ENCODE data around the gene CRIP3.

The CRIP3 gene

DNA sequence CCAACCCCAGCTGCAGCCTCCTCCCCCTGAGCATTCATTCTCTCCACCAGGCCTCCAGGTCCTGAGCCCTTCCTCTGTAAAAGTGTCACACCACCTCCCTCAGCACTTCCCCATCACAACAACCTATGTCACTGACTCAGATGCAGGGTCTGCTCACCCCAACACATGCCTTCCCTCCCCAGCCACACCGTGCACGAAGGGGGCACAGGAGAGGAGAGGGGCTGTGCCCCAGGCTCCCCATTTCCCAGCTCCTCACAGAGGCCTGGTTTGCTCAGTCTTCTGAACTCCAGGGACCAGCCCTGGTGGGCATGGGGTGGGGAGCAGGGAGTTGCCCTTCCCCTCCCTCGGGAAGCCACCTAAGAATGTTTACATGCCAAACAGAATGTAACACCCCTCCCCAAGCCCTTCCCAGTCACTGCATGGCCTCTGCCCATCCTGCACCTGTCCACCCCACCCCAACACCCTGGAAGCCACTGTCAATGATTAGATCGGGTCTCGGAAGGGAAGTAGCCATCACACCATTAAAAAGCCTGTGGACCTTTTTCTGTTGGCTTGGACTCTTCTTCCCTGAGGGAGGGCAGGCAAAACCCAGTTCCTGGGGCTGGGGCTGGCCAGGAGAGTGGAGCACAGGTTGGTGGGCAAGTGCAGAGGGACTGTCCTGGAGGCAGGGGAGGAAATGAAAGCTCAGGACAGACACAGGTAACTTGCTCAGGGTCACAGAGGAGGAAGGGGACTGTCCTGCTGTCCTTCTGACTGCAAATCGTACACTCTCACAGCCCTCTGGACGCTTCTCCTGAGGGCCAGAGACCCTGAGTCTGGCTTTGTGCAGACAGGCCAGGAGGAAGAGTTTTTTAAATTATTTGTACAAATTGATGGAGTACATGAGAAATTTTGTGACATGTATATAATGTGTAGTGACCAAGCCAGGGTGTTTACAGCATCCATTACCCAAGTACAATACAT is 20.6 kb downstream of the CRIP3 start:
- Mint-ChIP-seq H3K27ac (no peak overlapping the region), H3K36me3 (no peaks in the 10 kb centered on the region), H3K9me3 (ENCODE audit: low read depth) (no peaks in the 10 kb centered on the region), H3K27me3 (peaks cover 5% of the 10 kb centered on the region), H3K4me3 (no peak overlapping the region), H3K4me1 (ENCODE audit: low read depth) (no peaks in the 10 kb centered on the region)

DNA sequence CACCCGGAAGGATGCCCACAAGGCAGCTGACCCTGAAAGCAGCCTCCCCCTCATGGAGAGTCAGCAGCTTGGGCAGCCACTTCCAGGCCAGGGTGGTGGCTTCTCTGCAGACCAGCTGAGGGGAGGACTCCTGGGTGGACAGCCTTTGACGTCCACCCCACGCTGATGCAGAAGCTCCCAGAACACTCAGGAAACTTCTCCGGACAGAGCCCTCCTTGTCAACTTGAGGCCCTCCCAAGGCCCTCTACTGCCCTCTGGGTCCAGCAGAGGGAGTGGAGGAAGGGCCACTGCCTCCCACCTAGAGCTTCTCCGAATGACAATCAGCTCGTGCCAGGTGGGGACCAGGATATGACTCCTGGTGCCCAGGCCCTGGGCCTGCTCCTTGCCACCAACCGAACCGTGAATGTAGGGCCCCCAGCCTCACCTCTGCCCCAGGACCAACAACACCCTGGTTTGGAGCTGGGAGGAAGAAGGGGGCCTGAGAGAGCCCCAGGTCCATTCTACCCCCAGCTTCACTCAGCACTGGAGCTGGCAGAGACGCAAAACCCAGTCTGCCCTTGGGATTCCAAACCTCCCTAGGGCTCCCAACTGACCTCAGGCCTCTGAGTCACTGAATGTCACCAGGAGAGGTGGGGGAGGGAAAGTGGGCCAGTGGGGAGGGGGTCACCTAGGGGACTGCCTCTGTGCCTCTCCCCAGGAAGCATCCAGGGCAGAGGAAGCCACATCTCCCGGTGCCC is 21.5 kb downstream of the CRIP3 start:
- Mint-ChIP-seq H3K27me3 (peaks cover 5% of the 10 kb centered on the region), H3K4me3 (no peak overlapping the region), H3K4me1 (ENCODE audit: low read depth) (no peaks in the 10 kb centered on the region), H3K27ac (no peak overlapping the region), H3K9me3 (ENCODE audit: low read depth) (no peaks in the 10 kb centered on the region), H3K36me3 (no peaks in the 10 kb centered on the region)

DNA sequence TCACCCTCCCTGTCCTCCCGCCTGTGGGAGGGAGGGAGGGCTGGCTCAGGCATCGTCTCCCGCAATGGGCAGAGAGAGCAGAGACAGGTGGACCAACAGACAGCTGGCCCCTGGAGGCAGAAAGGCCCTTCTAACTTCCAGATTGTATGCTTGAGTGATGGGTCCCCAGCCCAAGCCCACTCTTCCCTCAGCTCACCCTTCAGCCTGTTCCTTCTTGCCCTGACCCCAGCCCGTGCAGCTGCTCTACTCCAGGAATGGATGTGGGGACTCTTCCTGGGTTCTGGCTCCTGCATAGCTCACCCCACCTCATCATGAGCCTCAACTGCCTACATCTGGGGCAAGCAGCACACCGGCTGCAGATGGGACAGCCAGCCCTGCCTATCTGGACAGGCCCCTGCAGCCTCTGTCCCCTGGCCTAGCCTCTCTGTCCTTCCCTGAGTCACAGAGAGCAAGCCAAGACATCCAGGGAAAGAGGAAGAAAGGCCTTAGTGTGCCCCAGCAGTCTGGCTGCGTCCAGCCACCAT is 22.1 kb downstream of the CRIP3 start:
- Mint-ChIP-seq H3K4me1 (ENCODE audit: low read depth) (no peaks in the 10 kb centered on the region), H3K9me3 (ENCODE audit: low read depth) (no peaks in the 10 kb centered on the region), H3K27me3 (peaks cover 5% of the 10 kb centered on the region), H3K27ac (no peak overlapping the region), H3K4me3 (no peak overlapping the region), H3K36me3 (no peaks in the 10 kb centered on the region)

DNA sequence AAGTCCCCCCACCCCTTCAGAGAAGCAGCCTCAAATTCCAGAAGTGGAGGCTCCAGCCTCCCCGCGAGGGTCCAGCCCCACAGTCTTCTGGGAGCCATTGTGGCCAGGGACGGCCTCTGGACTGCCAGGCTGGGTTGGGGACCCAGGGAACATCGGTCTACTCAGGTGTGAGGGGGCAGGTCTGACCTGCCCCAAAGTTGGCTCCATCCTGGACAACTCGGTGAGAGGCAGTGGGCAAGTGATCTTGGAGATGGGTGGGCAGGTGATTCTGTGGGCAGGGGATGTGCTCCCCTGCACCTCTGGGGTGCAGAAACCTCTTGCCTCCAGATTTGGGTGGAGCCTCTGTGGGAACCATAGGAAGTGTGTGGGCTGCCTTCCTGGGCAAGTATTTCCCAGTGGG is 22.8 kb downstream of the CRIP3 start:
- peaks cover 7% of the 10 kb centered on the region for H3K27me3 Mint-ChIP-seq
- no peak overlapping the region for H3K4me3 Mint-ChIP-seq
- H3K36me3 Mint-ChIP-seq: no peaks in the 10 kb centered on the region
- H3K27ac Mint-ChIP-seq: no peak overlapping the region
- no peaks in the 10 kb centered on the region for H3K4me1 Mint-ChIP-seq (ENCODE audit: low read depth)
- no peaks in the 10 kb centered on the region for H3K9me3 Mint-ChIP-seq (ENCODE audit: low read depth)

DNA sequence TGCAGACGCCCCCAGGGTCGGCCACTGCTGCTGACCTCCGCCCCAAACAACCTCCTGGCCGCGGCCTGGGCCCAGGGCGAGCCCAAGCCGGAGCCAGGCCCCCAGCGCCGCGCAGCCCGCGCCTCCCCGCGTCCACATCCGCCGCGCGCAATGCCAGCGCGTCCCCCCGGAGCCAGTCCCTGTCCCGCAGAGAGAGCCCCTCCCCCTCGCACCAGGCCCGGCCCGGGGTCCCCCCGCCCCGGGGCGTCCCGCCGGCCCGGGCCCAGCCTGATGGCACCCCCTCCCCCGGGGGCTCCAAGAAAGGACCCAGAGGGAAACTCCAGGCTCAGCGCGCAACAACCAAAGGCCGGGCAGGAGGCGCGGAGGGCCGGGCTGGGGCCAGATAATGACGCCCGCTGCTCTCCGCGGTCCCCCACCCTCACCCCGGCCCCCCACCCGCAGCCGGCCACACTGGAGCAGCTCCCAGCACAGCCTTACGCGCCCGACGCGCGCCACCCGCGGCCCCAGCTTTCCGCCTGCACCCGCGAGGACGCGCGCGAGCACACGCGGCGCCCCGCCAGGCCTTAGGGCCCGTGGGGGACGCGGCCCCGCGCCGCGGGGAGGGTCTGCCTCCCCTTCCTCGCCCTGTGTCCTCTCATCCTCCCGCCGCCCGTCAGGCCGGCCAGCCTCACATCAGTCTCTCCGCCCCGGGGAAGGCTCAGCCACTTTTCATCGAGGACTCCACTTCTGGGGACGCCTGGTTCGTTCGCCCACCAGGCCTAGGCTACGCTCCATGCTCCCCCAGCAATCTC is 23.4 kb downstream of the CRIP3 start:
- Mint-ChIP-seq H3K27ac (no peak overlapping the region), H3K9me3 (ENCODE audit: low read depth) (no peaks in the 10 kb centered on the region), H3K4me3 (no peak overlapping the region), H3K27me3 (peaks cover 12% of the 10 kb centered on the region), H3K4me1 (ENCODE audit: low read depth) (no peaks in the 10 kb centered on the region), H3K36me3 (no peaks in the 10 kb centered on the region)

DNA sequence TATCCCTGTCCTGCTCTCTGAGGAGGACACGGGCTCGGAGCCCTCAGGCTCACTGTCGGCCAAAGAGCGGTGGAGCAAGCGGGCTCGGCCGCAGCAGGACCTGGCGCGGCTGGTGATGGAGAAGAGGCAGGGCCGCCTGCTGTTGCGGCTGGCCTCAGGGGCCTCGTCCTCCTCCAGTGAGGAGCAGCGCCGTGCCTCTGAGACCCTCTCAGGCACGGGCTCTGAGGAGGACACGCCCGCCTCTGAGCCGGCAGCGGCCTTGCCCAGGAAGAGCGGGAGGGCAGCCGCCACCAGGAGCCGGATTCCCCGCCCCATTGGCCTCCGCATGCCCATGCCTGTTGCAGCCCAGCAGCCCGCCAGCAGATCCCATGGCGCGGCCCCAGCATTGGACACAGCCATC is 24.7 kb downstream of the CRIP3 start:
- peaks cover 12% of the 10 kb centered on the region for H3K27me3 Mint-ChIP-seq
- H3K4me3 Mint-ChIP-seq: no peak overlapping the region
- no peak overlapping the region for H3K27ac Mint-ChIP-seq
- H3K4me1 Mint-ChIP-seq (ENCODE audit: low read depth): no peaks in the 10 kb centered on the region
- no peaks in the 10 kb centered on the region for H3K9me3 Mint-ChIP-seq (ENCODE audit: low read depth)
- H3K36me3 Mint-ChIP-seq: no peaks in the 10 kb centered on the region

DNA sequence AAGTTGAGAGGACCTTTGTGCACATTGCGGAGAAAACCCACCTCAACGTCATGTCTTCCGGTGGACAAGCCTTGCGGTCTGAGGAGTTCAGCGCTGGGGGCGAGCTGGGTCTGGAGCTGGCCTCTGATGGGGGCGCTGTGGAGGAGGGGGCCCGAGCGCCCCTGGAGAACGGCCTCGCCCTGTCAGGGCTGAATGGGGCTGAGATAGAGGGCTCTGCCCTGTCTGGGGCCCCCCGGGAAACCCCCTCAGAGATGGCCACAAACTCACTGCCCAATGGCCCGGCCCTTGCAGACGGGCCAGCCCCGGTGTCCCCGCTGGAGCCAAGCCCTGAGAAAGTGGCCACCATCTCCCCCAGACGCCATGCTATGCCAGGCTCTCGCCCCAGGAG is 25.1 kb downstream of the CRIP3 start:
- Mint-ChIP-seq H3K27me3 (peaks cover 12% of the 10 kb centered on the region), H3K9me3 (ENCODE audit: low read depth) (no peaks in the 10 kb centered on the region), H3K36me3 (no peaks in the 10 kb centered on the region), H3K27ac (no peak overlapping the region), H3K4me1 (ENCODE audit: low read depth) (no peaks in the 10 kb centered on the region), H3K4me3 (no peak overlapping the region)

DNA sequence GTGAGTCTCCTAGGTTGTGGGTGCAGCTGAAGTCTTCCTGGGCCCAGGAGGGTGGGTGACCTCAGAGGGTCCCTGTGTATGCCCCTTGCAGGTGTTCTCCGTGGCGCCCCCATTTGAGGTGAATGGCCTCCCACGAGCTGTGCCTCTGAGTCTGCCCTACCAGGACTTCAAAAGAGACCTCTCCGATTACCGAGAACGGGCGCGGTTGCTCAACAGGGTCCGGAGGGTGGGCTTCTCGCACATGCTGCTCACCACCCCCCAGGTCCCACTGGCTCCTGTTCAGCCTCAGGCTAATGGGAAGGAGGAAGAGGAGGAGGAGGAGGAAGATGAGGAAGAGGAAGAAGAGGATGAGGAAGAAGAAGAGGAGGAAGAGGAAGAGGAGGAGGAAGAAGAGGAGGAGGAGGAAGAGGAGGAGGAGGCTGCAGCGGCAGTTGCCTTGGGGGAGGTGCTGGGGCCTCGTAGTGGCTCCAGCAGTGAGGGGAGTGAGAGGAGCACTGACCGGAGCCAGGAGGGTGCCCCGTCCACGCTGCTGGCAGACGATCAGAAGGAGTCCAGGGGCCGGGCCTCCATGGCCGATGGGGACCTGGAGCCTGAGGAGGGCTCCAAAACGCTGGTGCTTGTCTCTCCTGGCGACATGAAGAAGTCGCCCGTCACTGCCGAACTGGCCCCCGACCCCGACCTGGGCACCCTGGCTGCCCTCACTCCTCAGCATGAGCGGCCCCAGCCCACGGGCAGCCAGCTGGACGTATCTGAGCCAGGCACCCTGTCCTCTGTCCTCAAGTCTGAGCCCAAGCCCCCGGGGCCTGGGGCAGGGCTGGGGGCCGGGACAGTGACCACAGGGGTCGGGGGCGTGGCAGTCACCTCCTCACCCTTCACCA is 25.8 kb downstream of the CRIP3 start:
- no peaks in the 10 kb centered on the region for H3K36me3 Mint-ChIP-seq
- H3K9me3 Mint-ChIP-seq (ENCODE audit: low read depth): no peaks in the 10 kb centered on the region
- no peak overlapping the region for H3K4me3 Mint-ChIP-seq
- no peaks in the 10 kb centered on the region for H3K4me1 Mint-ChIP-seq (ENCODE audit: low read depth)
- H3K27ac Mint-ChIP-seq: no peak overlapping the region
- peaks cover 12% of the 10 kb centered on the region for H3K27me3 Mint-ChIP-seq

DNA sequence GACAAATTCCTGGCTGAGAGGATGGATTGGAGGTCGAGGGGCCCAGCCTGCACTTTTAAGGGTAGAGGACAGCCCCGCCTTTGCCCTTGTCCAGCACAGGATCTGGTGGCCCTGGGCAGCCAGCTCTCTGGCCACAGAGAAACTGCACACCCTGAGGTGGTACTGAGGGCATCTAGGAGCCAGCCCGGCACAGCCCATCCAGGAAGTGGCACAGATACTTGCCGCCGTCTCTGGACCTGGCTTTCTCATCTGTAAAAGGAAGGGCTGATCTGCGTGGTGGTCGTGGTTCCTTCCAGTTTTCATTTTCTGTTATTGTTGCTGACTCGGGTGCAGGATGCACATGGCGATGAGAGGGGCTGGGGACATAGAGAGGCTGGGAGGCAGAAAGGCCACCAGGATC is 26.6 kb downstream of the CRIP3 start:
- Mint-ChIP-seq H3K27me3 (peaks cover 14% of the 10 kb centered on the region), H3K4me1 (ENCODE audit: low read depth) (no peaks in the 10 kb centered on the region), H3K9me3 (ENCODE audit: low read depth) (no peaks in the 10 kb centered on the region), H3K4me3 (no peak overlapping the region), H3K27ac (no peak overlapping the region), H3K36me3 (no peaks in the 10 kb centered on the region)

DNA sequence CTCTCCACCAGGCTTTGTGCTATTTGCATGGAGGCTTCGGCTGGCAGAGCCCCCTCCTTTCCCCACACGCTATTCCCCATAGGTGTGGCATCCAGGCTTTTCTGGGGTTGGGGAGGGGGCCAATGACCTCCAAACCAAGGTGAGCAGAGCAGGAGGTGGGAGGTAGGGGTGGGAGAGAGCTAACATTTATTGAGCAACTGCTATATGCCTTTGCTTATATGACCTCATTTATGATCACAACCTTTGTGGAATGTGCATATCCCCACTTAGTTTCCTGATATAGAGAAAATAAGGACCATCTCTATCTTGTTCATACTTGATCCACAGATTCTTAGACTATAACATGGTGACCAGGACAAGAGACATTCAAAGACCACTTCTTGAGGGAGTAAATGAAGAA is 28.4 kb downstream of the CRIP3 start:
- no peak overlapping the region for H3K4me3 Mint-ChIP-seq
- H3K27me3 Mint-ChIP-seq: peaks cover 10% of the 10 kb centered on the region
- H3K4me1 Mint-ChIP-seq (ENCODE audit: low read depth): peaks cover 4% of the 10 kb centered on the region
- H3K9me3 Mint-ChIP-seq (ENCODE audit: low read depth): no peaks in the 10 kb centered on the region
- H3K27ac Mint-ChIP-seq: no peak overlapping the region
- no peaks in the 10 kb centered on the region for H3K36me3 Mint-ChIP-seq

DNA sequence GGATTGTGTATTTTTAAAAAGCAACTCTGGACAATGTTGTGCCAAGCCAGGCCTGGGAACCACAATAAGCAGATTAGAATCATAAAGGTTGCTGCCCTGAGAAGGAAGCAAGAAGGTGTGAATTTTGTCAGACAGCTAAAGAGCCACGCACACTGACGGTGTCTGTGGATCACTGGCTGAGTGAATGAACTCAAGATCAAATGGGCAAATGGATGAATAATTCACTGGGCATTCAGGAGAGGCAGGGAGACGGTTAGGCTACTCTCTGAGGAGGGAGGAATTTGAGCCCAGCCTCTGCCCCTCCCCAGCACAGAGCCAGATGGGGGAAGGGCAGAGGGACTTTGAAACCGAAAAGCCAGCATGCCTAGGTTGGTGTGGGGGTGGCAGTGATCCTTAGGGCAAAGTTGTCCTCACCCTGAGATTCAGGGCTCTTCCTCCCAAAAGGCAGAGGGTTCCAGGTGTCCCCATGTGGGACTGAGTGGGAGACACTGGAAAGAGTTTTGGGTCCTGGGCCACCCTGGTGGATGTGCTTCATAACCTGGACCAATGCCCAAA is 30.0 kb downstream of the CRIP3 start:
- peaks cover 10% of the 10 kb centered on the region for H3K27me3 Mint-ChIP-seq
- no peak overlapping the region for H3K4me3 Mint-ChIP-seq
- H3K36me3 Mint-ChIP-seq: no peaks in the 10 kb centered on the region
- no peaks in the 10 kb centered on the region for H3K9me3 Mint-ChIP-seq (ENCODE audit: low read depth)
- no peak overlapping the region for H3K27ac Mint-ChIP-seq
- H3K4me1 Mint-ChIP-seq (ENCODE audit: low read depth): peaks cover 6% of the 10 kb centered on the region

DNA sequence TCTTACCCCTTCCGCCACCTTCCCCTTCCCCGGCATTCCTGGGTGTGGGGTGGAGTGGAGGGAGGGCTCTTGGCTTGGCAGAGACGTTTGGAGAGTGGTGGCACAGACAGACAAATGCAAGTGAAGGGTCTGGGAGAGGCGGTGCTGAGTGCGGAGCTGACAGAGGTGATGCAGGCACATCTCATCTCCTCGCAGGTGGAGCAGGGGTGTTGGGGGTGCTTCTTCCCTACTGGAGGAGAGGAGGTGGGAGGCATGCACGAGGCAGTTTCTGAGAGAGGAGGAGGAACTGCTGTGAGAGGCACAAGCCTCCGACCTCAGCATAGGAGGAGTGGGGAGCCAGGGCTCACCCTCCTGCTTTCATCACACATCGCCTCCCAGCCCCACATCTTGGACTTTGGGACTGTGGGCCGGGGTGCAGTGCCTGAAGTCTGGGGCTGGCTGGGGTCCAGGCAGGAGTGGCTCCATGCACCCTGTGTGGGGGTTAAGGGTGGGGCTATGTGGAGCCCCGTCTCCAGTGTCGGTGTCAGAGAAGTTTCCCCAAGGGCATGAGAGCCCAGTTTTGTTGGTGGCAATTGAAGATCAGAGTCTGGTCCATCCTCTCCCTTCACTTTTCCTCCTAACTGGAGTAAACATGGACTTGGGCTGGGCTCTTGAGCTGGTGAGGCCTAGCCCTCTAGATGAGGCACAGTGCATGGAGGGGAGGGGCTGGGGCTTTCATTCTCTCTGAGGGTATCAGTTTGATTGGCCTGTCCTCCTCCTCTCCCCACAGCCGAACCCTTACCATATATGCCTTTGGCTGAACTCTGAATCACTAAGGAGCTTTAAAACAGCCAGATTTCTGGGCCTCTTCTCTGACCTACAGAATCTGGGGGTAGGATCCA is 30.7 kb downstream of the CRIP3 start:
- Mint-ChIP-seq H3K4me3 (no peak overlapping the region), H3K36me3 (no peaks in the 10 kb centered on the region), H3K9me3 (ENCODE audit: low read depth) (no peaks in the 10 kb centered on the region), H3K4me1 (ENCODE audit: low read depth) (peaks cover 6% of the 10 kb centered on the region), H3K27me3 (peaks cover 10% of the 10 kb centered on the region), H3K27ac (no peak overlapping the region)

DNA sequence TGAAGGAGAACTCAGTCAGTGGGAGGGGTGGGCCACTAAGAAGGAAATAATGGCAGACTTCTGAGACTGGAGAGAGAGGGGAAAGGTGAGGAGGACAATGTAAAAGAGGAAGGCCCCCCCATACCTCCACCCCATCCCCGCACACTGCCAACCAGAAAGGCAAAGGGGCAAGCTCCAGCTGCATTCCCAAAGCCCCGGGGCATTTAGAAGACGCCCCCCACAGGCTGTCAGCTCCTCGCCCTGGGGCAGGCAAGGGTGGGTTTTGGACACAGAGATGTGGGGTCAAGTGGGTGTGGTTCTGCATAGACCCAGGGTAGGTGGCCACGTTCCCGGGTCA is 31.4 kb downstream of the CRIP3 start:
- Mint-ChIP-seq H3K4me3 (peak overlapping the region; percentile 17), H3K9me3 (ENCODE audit: low read depth) (no peaks in the 10 kb centered on the region), H3K27me3 (peaks cover 10% of the 10 kb centered on the region), H3K4me1 (ENCODE audit: low read depth) (peaks cover 6% of the 10 kb centered on the region), H3K36me3 (no peaks in the 10 kb centered on the region), H3K27ac (no peak overlapping the region)

Data from activated naive CD8-positive, alpha-beta T cell (primary cell).